GM21723 (cell line): ENCODE data around the gene OSBP2.

Source experiments
- ATAC-seq: cut with Tn5 transposase; IDR thresholded peaks from one replicate; pipeline ENCODE4 v1.9.1; 2021; ENCODE audit warnings: mild to moderate bottlenecking, moderate library complexity; ENCODE audit not compliant: unreplicated experiment

The OSBP2 gene

DNA sequence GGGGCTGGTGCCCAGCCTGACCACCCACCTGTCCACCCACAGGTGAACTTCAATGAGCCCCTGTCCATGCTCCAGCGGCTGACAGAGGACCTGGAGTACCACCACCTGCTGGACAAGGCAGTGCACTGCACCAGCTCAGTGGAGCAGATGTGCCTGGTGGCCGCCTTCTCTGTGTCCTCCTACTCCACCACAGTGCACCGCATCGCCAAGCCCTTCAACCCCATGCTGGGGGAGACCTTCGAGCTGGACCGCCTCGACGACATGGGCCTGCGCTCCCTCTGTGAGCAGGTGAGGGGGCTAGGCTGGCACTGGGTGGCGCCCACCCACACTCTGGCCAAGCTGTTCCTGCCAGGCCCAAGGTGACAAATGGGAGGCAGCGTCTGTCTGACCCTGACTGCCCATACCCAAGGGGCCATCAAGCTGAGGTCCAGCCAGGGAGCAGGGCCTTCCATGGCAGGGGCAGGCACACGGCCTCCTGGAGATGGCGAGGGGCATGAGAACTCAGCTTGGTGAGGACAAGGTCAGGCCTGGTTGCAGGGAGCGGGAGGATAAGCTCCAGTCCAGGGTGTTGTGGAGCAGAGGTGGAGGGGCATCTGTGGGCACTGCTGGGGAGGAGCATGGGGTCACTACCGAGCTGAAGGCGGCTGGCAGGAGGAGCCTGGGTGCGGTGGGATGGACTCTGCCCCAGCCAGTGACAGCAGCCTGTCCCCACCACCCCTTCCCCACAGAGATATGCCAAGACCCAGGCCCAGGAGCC, 196.2 kb downstream of the OSBP2 start:
- no peak for ATAC-seq

DNA sequence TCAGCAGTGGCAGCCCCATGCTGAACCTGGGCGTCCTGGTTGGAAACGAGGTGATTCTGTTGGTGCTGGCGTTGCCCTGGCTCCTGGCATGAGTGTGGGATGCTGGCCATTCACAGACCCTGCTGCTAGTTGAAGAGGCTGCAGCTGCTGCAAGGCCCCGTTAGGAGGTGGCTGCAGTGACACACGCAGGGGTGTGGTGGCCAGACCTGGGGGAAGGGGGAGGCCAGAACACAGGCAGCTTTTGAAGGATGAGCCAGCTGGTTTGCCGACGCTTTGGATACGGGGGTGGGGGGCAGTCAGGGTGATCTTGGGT, 196.7 kb downstream of the OSBP2 start:
- ATAC-seq = no peak

DNA sequence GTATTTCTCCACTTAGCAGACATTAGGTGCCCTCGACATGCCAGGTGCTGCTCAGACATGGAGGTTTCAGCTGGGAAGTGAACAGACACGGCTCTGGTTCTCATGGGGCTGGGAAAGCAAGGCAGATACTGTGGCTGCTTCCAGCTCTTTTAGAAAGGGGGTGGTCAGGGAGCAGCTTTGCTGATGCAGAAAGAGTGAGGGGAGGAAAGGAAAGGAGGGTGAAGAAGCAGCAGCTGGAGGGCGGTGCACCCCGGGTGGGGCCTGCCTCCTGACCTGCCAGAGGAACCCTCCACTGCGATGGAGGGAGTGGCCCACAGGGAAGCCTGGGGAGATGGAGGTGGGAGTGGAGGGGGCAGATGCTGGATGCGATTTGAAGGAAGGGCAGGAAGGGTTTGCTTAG, 197.1 kb downstream of the OSBP2 start:
- no peak for ATAC-seq

DNA sequence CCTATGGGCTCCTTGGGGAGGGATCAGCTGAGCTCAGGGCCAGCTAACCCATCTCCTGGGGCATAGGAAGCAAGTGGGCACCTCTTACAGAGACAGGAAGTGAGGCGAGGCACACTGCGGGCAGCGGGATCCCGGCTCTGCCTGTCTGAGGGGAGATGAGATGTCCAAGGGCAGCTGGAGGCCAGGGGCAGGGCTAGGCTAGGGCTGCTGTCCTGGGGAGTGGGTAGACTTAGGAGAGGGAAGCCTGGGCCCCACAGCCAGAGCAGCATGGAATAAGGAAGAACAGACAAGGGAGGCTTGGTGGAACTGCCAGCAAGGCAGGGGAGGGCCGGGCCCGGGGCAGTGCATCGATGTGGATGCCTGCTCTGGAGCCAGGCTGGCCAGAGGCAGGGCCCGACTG, 197.6 kb downstream of the OSBP2 start:
- ATAC-seq = no peak

DNA sequence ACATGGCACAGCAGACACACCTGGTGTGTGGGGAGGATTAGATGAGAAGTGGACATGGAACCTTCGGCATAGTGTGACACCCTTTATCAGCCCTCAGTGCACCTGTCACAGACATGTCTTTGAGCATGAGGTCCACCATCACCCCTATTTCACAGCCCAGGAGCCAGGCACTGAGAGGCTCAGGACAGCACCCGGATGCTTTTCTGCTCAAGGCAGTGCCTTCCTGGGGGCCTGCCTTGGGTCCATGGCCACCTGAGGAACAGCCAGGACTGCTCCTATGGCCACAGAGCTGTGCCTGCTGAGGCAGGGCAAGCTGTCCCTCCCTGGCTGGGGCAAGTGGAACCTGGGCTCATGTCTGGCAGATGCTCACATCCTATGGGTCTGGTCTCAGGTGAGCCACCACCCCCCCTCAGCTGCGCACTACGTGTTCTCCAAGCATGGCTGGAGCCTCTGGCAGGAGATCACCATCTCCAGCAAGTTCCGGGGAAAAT, 198.1 kb downstream of the OSBP2 start:
- no peak for ATAC-seq

DNA sequence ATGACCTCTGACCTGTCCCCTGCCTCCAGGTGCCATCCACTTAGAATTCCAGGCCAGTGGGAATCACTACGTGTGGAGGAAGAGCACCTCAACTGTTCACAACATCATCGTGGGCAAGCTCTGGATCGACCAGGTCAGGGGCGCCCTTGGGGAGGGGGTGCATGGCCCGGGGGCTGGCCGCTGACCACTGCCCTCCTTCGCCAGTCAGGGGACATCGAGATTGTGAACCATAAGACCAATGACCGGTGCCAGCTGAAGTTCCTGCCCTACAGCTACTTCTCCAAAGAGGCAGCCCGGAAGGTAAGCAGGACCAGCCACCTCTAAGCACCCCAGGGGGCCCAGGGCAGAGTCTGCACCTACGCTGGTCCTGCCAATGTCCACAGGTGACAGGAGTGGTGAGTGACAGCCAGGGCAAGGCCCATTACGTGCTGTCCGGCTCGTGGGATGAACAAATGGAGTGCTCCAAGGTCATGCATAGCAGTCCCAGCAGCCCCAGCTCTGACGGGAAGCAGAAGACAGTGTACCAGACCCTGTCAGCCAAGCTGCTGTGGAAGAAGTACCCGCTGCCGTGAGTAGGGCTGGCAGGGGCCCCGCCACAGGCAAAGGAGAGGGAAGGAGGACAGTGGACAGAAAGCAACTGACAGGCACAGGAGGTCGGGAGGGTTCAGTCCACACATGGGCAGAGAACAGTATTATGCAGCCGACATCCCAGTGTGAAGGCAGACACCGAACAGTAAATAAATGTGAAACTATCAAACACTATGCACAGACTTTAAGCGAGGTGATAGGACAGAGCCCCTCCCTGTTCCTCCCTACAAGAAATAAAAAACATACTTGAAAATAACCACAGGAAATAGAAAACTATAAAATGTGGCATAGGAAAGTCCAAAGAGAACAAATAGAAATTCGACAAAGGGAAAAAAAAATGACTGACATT, 199.0 kb downstream of the OSBP2 start:
- no peak for ATAC-seq

DNA sequence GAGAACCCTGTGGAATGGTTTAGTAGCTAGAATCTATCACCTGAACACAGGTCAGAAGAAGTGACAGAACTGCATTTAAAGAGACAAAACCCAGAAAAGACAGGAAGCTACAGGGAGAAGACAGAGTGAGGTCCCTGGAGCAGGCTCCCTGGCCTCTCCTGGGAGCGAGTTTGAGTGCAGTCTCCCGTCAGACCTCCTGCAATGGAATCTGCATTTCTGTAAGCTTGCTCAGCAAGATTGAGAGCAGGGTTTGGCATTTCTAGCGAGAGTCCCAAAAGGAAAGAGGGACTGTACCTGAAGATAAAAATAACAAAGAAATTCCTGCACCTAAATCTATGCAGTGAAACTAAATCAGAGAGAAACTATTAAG, 199.7 kb downstream of the OSBP2 start:
- no peak for ATAC-seq

DNA sequence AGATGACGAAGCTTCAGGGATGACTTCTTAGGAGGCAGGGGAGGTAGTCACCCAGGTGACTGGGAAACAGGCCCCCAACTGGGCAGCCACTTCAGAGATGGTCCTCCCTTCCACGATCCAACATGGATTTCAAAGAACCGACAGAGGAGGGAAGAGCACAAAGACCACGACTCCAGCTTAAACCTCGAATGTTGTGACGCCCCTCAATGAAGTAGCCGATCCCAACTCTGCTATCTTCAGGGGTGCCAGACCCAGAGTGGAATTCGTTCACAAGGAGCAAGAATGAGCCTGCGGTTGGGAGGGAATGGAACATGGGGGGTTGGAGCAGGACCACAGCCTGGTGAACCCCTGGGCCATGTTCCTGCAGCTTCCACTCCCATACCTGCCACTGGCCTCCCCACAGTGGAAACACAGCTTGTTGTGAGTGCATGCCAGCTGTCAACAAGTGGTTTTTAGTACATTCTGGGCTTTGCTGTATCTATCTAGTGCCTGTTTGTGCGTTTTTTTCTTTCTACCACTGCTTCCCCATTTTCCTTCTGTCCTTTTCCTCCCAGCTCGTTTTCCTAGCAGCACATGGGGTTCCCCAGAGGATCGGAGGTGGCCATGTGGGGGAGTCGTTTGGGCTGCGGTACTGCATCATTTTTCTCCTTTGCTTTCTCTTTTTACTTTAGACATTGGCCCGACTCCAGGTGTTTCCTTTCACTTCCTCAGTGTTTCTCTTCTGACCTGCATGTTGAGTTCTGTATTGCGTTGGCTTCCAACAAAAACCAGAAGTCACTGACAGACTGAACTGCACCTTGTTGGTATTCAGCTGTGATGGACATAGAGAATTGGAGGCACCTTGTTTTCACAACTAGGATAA, 208.1 kb downstream of the OSBP2 start:
- ATAC-seq = no peak

DNA sequence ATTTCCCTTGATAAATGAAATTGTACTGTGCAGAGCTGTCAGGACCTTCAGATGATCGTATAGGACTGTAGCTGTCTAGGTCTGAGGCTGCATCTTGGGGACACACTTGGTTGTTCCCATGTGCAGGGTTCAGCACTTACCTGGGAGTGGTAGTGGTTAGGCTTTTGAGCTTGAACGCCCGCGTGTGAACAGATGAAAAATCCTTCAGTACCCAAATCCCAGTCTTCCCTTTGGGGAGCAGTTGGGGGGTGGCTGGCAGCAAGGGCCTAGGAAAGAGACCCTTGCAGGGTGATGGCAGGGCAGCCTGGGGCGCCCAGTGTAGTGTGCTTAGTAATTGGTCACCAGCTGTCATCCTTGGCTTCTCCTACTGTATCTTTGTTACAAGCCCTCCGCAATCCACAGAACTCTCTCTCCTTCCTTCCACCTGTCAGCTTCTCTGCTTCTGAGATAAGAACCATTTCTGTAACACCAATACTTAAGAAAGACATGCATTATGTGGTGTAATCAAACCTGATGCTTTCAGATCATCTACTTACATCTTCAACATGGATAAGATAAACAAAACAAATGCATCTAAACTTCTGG, 209.3 kb downstream of the OSBP2 start:
- no peak for ATAC-seq

DNA sequence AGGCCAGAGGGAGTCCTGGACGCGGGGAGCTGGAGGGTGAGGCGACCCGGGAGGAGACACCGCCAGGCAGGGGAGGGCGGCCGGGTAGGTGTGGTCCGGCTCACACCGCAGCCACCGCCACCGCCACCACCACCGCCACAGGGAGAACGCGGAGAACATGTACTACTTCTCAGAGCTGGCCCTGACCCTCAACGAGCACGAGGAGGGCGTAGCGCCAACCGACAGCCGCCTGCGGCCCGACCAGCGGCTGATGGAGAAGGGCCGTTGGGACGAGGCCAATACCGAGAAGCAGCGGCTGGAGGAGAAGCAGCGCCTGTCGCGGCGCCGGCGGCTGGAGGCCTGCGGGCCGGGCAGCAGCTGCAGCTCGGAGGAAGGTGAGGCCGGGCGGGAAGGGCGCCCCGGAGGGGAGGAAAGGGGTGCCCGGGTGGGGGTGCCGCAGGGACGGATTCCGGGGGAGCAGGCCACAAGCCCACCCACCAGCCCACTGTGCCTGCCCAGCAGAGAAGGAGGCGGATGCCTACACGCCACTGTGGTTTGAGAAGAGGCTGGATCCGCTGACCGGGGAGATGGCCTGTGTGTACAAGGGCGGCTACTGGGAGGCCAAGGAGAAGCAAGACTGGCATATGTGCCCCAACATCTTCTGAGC, 211.1 kb downstream of the OSBP2 start:
- ATAC-seq = no peak

DNA sequence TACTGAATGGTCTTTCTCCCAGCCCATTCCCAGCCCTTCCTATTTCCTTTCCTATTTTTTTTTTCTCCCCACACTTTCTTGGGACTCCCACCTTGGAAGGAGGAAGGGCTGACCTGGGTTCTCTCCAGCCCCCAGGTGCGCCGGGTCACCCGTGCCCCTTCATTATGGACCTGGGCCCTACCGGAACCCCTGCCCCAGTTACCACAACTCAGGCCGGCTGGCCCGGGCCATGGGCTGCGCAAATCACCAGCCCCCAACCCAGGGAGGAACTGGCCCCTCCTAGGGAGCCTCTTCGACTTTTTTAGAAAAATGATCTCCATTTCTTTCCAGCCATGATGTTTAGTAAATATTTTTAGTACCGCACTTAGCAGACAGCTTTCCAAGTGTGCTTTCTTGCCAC, 211.7 kb downstream of the OSBP2 start:
- no peak for ATAC-seq

DNA sequence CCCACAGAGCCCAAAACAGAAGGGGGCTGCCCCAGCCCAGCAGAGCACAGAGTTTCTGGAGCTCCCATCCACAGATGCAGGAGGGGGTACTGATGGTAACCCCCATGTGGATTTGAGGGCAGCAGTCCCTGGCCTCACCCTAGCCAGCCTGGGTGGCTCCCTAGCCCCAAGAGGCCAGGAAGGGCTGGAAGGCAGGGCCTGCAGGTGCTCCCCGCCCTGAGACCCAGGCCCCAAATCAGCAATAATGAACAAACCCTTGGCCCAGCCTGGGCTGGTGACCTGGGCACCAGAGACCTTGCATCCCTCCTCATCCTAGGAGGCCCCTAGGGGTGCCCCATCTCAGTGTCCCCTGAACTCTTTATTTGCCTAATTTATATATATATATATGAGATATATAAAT, 212.3 kb downstream of the OSBP2 start:
- ATAC-seq = no peak

DNA sequence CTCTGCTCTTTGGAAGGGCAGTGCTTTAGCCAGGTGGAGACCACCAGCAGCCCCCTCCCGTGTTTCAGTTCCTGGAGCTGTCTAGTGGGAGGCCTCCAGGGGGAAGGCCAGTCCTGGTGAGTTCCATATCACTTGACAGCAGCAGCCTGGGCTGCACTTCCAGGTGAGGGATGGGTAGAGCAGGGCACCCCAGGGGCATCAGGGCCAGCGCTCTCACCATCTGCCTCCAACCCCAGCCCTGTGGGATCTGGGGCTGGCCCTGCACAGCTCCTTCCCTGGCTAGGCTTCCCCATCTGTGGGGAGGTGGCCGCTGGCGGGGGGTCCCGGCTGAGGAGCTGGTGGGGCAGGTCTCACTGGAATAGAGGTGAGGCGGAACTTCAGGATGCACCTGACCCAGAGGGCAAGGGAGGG, 213.4 kb downstream of the OSBP2 start:
- ATAC-seq = no peak

DNA sequence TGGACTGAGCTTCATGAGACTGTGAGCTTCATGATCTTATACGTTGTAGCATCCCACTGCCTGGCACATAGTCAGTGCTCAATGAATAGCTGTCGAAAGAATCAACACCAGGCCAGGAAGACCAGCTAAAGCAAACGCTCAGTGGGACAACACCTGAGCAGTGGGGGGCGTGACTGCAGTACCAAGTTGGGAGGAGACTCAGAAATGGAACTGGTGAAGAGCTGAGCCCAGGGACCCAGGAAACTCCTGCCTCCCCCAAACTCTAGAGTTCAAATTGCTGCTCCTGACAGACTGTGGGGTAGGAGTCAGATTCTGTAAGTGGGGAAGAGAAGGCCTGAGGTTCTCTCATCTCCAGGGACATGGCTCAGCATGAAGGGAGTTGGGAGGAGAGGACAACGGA, 214.6 kb downstream of the OSBP2 start:
- no peak for ATAC-seq

DNA sequence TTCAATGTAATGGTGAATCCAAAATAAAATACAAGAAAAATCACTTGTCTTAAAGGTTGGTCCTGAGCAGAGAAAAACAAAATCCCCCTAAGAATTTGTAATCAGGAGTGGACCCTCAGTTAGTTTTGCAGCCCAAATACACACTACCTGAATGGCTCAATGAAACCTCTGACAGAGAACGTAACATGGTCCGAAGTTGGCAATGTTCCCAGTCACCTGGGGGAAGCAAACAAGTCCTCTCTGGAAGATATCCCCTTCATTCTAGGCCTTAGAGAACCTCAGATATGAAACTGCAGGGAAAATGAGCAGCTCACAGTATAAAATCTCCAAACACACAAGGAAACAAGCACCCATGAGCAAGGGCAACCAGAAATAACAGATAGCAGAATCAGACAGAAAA, 215.7 kb downstream of the OSBP2 start:
- no peak for ATAC-seq

DNA sequence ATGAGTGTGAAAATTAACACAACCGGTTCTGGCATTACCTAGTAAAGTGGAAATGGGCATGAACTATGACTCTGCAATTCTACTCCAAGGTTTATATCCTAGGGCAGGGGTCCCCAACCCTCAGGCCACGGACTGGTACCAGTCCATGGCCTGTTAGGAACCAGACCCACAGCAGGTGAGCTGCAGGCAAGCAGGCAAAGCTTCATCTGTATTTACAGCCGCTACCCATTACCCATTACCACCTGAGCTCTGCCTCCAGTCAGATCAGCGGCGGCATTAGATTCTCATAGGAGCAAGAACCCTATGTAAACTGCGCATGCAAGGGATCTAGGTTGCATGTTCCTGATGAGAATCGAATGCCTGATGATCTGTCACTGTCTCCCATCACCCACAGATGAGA, 224.1 kb downstream of the OSBP2 start:
- ATAC-seq = no peak

DNA sequence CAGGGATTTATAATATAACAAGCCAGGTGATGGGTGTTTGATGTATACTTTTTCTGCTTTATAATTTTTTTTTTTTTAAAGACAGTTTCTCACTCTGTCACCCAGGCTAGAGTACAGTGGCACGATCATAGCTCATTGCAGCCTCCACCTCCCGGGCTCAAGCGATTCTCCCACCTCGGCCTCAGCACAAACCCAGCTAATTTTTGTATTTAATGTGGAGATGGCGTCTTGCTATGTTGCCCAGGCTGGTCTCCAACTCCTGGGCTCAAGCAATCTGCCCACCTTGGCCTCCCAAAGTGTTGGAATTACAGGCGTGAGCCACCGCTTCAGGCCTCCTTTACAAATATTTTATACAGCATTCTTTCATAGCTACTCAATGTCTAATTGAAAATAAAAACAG, 225.3 kb downstream of the OSBP2 start:
- ATAC-seq = no peak

DNA sequence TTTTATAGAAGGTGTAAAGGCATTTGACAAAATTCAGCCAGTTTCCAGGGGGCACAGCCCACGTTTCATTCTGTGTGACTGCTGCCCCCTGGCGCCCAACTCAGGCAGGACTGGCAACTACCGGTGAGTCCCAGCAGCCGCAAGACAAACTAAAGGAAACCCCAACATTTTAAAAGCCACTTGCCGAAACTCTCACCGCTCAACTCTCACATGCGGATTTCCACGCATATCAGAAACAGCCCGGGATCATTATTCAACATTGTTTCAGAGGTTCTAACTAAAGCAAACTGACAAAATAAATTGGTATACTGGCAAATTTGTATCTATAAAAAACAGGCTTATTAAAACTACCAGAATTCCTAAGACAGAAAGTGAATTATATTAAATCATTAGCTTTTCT, 225.7 kb downstream of the OSBP2 start:
- no peak for ATAC-seq

DNA sequence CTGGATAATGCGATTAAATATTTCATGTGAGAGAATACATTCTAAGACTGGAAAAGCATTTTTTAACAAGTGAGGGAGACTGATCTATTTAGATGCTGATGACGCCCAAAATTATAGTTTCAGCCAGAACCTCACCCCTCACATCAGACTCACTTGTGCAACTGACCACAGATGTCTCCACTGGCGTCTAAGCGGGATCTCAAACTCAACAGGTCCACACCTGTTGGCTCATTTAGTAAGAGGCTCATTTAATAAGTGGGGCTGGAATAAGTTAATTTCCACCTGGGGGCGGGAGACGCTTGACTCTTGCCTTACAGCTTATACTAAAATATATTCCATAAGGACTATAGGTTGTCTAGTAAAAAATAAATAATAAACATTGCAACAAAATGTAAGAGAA, 226.4 kb downstream of the OSBP2 start:
- ATAC-seq = no peak

DNA sequence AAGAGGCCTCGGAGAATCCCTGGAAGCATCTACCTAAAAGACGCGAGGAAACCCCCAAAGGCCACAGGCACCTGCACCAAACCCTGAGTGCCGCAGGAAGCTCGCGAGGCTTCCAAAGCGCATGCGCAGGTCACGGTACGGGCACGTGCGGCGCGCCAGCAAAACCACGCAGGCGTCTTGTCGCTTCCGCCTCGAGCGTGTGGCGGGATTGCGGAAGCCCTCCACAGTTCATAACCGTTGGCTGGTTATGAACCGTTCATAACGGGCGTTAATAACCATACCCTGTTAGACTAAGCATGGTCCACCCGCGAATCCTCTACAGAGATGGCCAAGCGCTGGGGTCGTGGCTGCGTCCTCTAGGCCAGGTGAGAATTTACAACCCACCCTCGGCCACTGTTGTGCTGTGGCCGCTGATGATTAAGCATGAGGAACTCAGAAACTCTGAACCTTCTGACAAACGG, 227.5 kb downstream of the OSBP2 start:
- no peak for ATAC-seq
